GM23248 (cell line): ENCODE results near the gene ABHD12. TPM values are rescaled to one million over a fixed set of nuclear protein-coding genes. Genes with fewer than 3 reads are reported as not detected.

Experiments
- DNase-seq: peaks from one replicate; pipeline ENCODE4 v3.0.0-alpha.2; 2015
- H2AFZ ChIP-seq: fragments of 200-600 bp; sonication (generic); 2 replicates; pipeline ENCODE4 v1.6.1; 2016; ENCODE audit warnings: antibody characterized with exemption
- H3F3A ChIP-seq: fragments of 200-600 bp; sonication (generic); 2 replicates; pipeline ENCODE4 v1.6.1; 2016; ENCODE audit warnings: mild to moderate bottlenecking, antibody characterized with exemption, mixed run types; ENCODE audit not compliant: insufficient read depth
- H3K27ac ChIP-seq: fragments of 200-600 bp; sonication (generic); 2 replicates; pipeline ENCODE4 v1.5.1; 2016; ENCODE audit warnings: mild to moderate bottlenecking
- H3K27me3 ChIP-seq: fragments of 200-600 bp; sonication (generic); replicated peaks from 2 replicates; pipeline ENCODE4 v1.6.1; 2016; ENCODE audit warnings: mild to moderate bottlenecking; ENCODE audit not compliant: insufficient read depth
- H3K36me3 ChIP-seq: fragments of 200-600 bp; sonication (generic); 2 replicates; pipeline ENCODE4 v1.6.1; 2016; ENCODE audit warnings: low read depth, mild to moderate bottlenecking
- H3K4me1 ChIP-seq: fragments of 200-600 bp; sonication (generic); 2 replicates; pipeline ENCODE4 v1.6.1; 2016; ENCODE audit warnings: mild to moderate bottlenecking; ENCODE audit not compliant: insufficient read depth
- H3K4me2 ChIP-seq: fragments of 200-600 bp; sonication (generic); one replicate; pipeline ENCODE4 v1.6.1; 2016; ENCODE audit warnings: mild to moderate bottlenecking; ENCODE audit not compliant: unreplicated experiment
- H3K4me3 ChIP-seq: fragments of 200-600 bp; sonication (generic); 2 replicates; pipeline ENCODE4 v1.5.1; 2016; ENCODE audit warnings: mild to moderate bottlenecking
- H3K79me2 ChIP-seq: fragments of 200-600 bp; sonication (generic); 2 replicates; pipeline ENCODE4 v1.6.1; 2016; ENCODE audit warnings: mild to moderate bottlenecking; ENCODE audit not compliant: insufficient read depth
- H3K9ac ChIP-seq: fragments of 200-600 bp; sonication (generic); 2 replicates; pipeline ENCODE4 v1.6.1; 2016; ENCODE audit warnings: mild to moderate bottlenecking
- H3K9me2 ChIP-seq: fragments of 200-600 bp; sonication (generic); 2 replicates; pipeline ENCODE4 v1.6.1; 2016; ENCODE audit warnings: mixed run types, mild to moderate bottlenecking, moderate library complexity; ENCODE audit not compliant: insufficient read depth
- H3K9me3 ChIP-seq: fragments of 200-600 bp; sonication (generic); one replicate; pipeline ENCODE4 v1.6.1; 2017; ENCODE audit warnings: low read depth
- H4K20me1 ChIP-seq: fragments of 200-600 bp; sonication (generic); 2 replicates; pipeline ENCODE4 v1.6.0; 2016; ENCODE audit not compliant: insufficient read depth
- EZH2 ChIP-seq: fragments of 200-600 bp; sonication (generic); IDR thresholded peaks from 2 replicates; pipeline ENCODE4 v1.6.1; 2018; ENCODE audit warnings: antibody characterized with exemption, mild to moderate bottlenecking; ENCODE audit not compliant: insufficient read depth, poor library complexity, severe bottlenecking
- EZH2phosphoT487 ChIP-seq: fragments of 200-600 bp; sonication (generic); IDR thresholded peaks from 2 replicates; pipeline ENCODE4 v1.6.1; 2018; ENCODE audit warnings: antibody characterized with exemption, moderate library complexity, mild to moderate bottlenecking, low read depth; ENCODE audit not compliant: insufficient read depth
- WGBS, 2 experiments: methylation state at CpG; one replicate each; pipeline ENCODE4 v1.1.6; 2015 to 2017; ENCODE audit warnings: low lambda C conversion rate in 2 of 2, low coverage in 1 of 2; ENCODE audit errors: missing lambda C conversion rate in 2 of 2; 5-methylcytosine and 5-hydroxymethylcytosine counted together
- in situ Hi-C: fragments of 300-500 bp; cut with MboI; formaldehyde crosslinking; loops from 2 replicates; pipeline ENCODE4 v1.15.0; 2020
- polyA plus RNA-seq: library from polyadenylated mRNA; unstranded; fragments of >200 nt; fragmentation: Nextera tagmentation; extraction: Ambion mirVana; gene quantifications from 2 replicates; pipeline ENCODE4 v1.2.1, GENCODE V29; 2016
- total RNA-seq: library from RNA; depleted of rRNA; stranded (reverse); fragments of >200 nt; shearing (Covaris generic); gene quantifications from 2 replicates; pipeline ENCODE4 v1.2.3, GENCODE V29; 2014

ABHD12 gene
- total and polyA plus RNA-seq, 2 experiments from 2014 or later: 50.6 to 82.1 TPM

DNA sequence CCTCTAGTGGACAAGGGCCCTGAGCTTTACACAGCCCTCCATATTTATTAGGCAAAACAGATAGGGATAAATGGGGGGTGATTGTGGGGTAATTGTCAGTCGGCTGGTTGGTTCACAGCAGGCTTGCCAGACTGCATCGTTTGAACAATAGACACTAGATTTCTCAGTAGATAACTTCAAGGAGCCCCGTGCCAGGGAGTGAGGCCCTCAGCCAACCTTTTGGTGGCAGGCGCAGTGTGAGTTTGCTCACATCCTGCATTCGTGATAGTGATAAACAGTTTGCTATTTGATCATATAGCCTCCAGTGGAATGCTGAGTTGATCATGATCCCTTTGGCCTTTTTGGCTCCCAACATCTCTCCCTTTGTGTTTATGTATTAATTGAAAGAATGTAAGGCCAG, 3.6 kb upstream of the ABHD12 start:
- Histone ChIP-seq H3K4me2 (no peak overlapping the region), H3K9me2 (no peaks in the 10 kb centered on the region), H3K36me3 (no peaks in the 10 kb centered on the region), H3K9ac (no peak overlapping the region), H3F3A (peaks cover 20% of the 10 kb centered on the region), H4K20me1 (no peaks in the 10 kb centered on the region), H3K79me2 (peaks cover 3% of the 10 kb centered on the region; the same call in 1 of the 2 replicates), H3K27me3 (no peaks in the 10 kb centered on the region), H3K4me3 (no peak overlapping the region), H3K9me3 (no peaks in the 10 kb centered on the region), H3K27ac (no peak overlapping the region), H2AFZ (no peak overlapping the region), H3K4me1 (peaks cover 12% of the 10 kb centered on the region)
- in situ Hi-C loops: no loop called here
- DNase-seq: no peak
- TF ChIP-seq EZH2 (no peak), EZH2phosphoT487 (no peak)
- WGBS, 2 experiments: 46 to 48% methylated on average over 5 of the region's 5 CpGs

- WGBS, 2 experiments: 0 to 2% methylated on average over 30 to 41 of the region's 67 CpGs
- H3K4me2 ChIP-seq: peak overlapping the region; percentile 70
- peak overlapping the region; percentile 74 for H2AFZ ChIP-seq
- peak overlapping the region; percentile 88 for H3K9ac ChIP-seq
- H3K9me3 ChIP-seq: no peaks in the 10 kb centered on the region
- peaks cover 46% of the 10 kb centered on the region for H3K79me2 ChIP-seq
- in situ Hi-C loops: no loop called here
- H4K20me1 ChIP-seq: no peaks in the 10 kb centered on the region
- 0 out of 2 replicates have a peak, but pooled peaks cover 5% of the 10 kb centered on the region for H3K4me1 ChIP-seq
- H3K4me3 ChIP-seq: peak overlapping the region; percentile 84
- no peaks in the 10 kb centered on the region for H3K9me2 ChIP-seq
- no peaks in the 10 kb centered on the region for H3K27me3 ChIP-seq
- no peaks in the 10 kb centered on the region for H3K36me3 ChIP-seq
- H3F3A ChIP-seq: peaks cover 9% of the 10 kb centered on the region
- peak; percentile 58 for DNase-seq
- H3K27ac ChIP-seq: peak overlapping the region; percentile 77
- no peak for TF ChIP-seq EZH2phosphoT487
- no peak for TF ChIP-seq EZH2
These were observed 637 bp downstream of the ABHD12 start for GRCh38 chr20:25389858-25390537.

- DNase-seq: peak; percentile 70
- peaks cover 52% of the 10 kb centered on the region for H3K79me2 ChIP-seq
- no peaks in the 10 kb centered on the region for H3K9me2 ChIP-seq
- peak overlapping the region; percentile 74 for H2AFZ ChIP-seq
- H3K4me2 ChIP-seq: peak overlapping the region; percentile 70
- peak overlapping the region; percentile 84 for H3K4me3 ChIP-seq
- H4K20me1 ChIP-seq: no peaks in the 10 kb centered on the region
- H3F3A ChIP-seq: peaks cover 9% of the 10 kb centered on the region
- TF ChIP-seq EZH2phosphoT487 (no peak), EZH2 (no peak)
- H3K36me3 ChIP-seq: no peaks in the 10 kb centered on the region
- no peaks in the 10 kb centered on the region for H3K9me3 ChIP-seq
- H3K27me3 ChIP-seq: no peaks in the 10 kb centered on the region
- in situ Hi-C loops: no loop called here
- H3K27ac ChIP-seq: peak overlapping the region; percentile 77
- WGBS, 2 experiments: 9% methylated on average over 19 of the region's 19 CpGs
- peak overlapping the region; percentile 88 for H3K9ac ChIP-seq
- H3K4me1 ChIP-seq: 0 out of 2 replicates have a peak, but pooled peaks cover 5% of the 10 kb centered on the region
These were observed 1.2 kb downstream of the ABHD12 start for GRCh38 chr20:25389401-25389857.

GRCh38 chr20:25382704-25383370, 7.8 kb downstream of the ABHD12 start:
- Histone ChIP-seq H3K79me2 (peaks cover 100% of the 10 kb centered on the region), H3K27ac (no peak overlapping the region), H3K4me1 (no peaks in the 10 kb centered on the region), H3K27me3 (no peaks in the 10 kb centered on the region), H2AFZ (no peak overlapping the region), H3K9me2 (no peaks in the 10 kb centered on the region), H3K9ac (no peak overlapping the region), H3K4me2 (no peak overlapping the region), H3F3A (no peaks in the 10 kb centered on the region), H3K36me3 (no peaks in the 10 kb centered on the region; the same call in 1 of the 2 replicates), H3K9me3 (no peaks in the 10 kb centered on the region), H3K4me3 (no peak overlapping the region), H4K20me1 (no peaks in the 10 kb centered on the region)
- TF ChIP-seq EZH2 (no peak), EZH2phosphoT487 (no peak)
- in situ Hi-C loops: no loop called here
- WGBS, 2 experiments: 91 to 92% methylated on average over 5 of the region's 5 CpGs
- DNase-seq: no peak
